Pons (tissue), 1 donor: ENCODE data around the gene PNLIPRP3.
A peak's percentile ranks its signal among the peaks of the same experiment; 100 is the strongest.

Experiments used
- DNase-seq: peaks from one replicate; pipeline ENCODE4 v3.0.0-alpha.2; 2016; ENCODE audit warnings: low spot score

Gene PNLIPRP3

DNA sequence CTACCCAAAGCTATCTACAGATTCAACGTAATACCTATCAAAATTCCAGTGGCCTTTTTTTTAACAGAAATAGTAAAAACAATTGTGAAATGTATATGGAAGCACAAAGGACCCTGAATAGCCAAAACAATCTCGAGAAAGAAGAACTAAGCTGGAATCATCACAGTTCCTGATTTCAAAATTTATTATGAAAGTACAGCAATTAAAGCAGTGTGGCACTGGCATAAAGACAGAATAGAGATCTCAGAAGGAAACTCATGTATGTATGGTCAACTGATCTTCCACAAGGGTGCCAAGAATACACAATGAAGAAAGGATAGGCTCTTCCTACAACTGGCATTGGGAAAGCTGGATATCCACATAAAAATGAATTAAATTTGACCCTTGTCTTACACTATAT, 23.2 kb downstream of the PNLIPRP3 start:
- no peak for DNase-seq

DNA sequence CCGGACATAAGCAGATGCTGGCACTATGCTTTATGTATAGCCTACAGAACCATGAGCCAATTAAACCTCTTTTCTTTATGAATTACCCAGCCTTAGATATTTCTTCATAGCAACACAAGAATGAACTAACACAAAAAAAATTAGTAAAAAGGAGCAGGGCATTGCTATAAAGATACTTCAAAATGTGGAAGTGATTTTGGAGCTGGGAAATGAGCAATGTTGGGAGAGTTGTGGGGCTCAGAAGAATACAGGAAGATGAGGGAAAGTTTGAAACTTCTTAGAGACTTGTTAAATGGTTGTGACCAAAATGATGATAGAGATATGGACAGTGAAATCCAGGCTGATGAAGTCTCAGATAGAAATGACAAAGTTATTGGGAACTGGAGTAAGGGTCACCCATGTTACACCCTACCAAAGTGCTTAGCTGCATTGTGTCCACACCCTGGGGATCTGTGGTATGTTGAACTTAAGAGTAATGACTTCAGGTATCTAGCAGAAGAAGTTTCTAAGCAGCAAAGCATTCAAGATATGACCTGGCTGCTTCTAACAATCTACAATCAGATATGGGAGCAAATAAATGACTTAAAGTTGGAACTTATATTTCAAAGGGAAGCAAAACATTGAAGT, 24.2 kb downstream of the PNLIPRP3 start:
- DNase-seq = no peak

DNA sequence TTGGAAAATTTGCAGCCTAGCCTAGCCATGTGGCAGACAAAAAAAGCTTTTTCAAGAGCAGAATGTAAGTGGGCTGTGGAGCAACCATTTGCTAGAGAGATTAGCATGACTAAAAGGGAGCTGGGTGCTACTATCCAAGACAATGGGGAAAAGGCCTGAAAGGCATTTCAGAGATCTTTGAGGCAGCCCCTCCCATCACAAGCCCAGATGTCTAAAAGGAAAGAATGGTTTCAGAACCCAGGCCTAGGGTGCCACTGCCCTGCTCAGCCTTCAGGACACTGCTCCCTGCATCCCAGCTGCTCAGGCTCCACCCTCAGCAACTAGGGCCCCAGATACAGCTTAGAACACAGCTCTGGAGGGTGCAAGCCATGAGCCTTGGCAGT, 24.7 kb downstream of the PNLIPRP3 start:
- DNase-seq = no peak

DNA sequence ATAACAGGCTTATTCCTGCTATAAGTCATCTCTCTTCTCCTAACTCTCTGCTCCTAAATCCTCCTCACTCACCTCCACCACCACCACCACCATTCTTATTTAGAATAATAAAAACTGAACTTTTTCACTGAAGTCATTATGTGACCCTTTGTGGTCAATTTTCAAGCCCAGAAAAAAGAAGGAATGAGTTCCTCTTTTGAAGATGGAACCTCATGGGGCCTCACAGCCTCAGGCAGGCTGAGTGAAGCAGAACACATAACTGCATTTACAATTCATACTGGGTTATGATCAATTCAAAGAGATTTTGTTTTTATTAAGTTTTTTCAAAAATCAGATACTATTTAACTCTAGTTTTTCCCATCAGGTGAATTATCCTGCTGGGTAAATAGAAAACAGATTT, 29.8 kb downstream of the PNLIPRP3 start:
- DNase-seq = no peak

DNA sequence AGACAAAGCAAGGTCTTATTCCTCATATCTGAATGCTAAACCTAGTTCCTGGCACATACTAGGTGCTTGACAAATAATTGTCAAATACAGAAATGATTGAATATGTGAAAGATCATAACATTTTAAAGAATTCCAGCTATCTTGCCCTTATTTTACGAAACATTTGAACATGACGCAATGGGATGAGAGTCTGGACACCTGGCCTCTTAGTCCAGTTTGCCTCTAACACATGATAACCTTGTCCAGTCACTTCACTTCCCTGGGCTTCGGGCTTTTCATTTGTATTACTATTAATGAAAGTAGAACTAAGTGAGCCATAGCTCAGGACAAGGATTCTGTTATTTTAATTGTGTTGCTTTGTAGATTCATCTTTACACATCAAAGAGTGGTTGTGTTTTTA, 32.6 kb downstream of the PNLIPRP3 start:
- no peak for DNase-seq

DNA sequence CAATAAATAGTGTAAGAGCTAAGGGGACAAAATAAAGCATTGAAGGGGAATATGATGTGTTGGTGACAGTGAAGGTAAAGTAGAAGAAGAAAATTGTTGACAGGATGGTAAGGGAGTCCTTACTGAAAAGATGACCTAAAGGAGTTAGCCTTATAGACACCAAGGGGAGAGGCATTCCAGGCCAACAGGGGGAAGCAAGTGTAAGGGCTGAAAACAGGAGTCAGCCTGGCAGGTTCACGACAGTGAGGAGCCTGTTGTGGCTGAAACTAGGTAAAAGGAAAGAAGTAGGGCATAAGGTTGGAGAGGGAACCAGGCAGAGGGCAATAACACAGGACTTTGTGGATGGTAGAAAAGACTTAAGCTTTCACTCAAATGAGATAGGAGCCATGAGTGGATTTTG, 34.0 kb downstream of the PNLIPRP3 start:
- DNase-seq = no peak

DNA sequence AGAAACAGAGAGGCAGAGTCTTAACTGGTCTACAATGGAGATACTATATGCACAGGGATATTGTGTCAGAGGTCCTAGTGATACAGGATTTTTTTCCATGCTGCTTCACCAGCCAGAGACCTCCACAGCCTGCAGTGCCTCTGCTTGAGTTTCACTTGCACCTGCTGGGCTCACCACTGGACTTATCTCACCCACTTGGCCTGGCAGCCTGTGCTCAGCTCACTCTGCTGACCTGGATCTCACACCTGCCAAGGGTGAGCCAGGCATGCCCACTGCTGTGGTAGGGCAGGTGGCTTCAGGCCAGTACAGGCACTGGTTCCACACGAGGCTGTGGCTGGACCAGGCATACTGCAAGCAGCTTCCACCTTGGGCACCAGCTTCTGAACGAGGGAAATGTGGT, 36.6 kb downstream of the PNLIPRP3 start:
- DNase-seq = no peak

DNA sequence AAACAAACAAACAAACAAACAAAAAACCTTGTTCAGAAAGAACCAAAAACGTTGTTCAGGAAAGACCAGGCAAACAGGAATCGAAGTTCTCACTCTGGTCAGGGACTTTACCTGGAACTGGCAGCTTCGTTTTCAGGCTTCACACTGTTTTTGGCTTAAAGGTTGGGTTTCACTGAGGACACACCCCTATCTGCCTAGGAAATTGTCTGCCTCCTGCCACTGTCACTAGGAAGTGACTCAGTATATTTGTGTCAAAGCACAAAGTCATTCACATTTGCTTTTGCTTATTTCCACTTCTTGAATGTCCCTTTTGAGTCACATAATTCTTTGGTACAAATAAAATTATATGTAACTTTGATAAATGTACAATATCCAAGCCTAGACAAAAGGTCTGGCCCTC, 37.9 kb downstream of the PNLIPRP3 start:
- DNase-seq = no peak

DNA sequence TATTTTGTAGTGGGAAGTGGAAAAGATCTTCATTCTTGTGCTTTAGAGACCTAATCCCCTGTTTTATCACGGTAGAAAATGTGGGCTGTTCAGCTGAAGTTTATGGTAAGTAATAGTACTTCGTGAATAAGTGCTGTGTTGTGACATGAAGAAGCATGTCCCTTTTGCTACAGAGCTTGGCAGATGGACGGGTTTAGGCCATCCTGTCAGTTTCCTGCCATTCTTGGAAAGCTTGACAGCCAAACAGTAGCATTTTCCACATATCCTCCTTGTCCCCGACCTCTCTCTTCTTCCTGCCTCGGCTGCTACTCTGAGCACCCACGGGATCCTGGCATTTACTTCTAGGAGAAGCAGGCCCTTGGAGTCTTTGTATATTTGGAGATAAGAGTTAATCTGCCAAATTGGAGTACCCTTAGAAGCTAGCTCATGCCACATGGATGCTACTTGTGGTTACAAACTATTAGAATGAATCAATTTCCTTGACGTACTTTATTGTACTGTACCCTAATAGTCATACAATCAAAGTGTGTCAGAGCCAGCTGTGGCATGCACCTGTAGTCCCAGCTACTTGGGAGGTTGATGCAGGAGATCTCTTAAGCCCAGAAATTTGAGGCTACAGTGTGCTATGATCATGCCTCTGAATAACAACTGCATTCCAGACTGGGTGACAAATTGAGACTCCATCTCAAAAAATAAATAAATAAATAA, 39.2 kb downstream of the PNLIPRP3 start:
- DNase-seq = no peak

DNA sequence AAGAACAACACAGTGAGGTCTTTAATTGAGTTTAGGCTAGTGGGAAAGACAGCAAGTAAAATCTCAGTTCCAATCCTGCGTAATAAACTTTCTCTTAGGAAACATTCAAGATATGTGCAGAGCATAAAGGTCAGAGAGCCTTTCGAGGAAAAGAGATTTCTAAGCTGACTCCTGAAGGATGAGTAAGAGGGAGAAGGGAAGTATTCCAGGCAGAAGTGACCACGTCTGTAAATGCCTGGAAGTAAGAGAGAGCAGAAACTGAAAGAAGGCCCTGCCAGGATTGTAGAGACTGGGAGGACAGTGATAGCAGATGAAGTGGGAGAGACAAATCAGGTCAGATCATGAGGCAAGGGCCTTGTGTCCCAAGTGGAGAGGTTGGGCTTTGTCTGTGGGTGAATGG, 41.8 kb downstream of the PNLIPRP3 start:
- no peak for DNase-seq

DNA sequence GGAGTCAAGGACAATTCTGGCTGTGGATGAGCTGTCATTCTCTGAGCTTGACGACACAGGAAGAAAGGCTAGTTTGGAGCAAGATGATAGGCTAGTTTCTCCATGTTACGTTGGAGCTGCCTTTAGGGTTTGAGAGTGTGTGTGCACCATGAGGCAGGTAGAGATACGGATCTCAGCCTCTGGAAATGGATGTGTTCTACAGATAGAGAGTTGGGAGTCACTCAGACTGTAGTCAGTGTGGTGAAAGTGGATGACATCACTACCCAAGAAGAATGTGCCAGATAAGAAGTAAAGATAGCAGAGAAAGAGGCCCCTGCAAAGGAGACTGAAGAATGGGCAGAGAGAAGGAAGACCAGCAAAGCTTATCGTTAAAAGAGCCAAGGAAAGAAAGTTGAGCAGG, 42.4 kb downstream of the PNLIPRP3 start:
- DNase-seq = no peak

DNA sequence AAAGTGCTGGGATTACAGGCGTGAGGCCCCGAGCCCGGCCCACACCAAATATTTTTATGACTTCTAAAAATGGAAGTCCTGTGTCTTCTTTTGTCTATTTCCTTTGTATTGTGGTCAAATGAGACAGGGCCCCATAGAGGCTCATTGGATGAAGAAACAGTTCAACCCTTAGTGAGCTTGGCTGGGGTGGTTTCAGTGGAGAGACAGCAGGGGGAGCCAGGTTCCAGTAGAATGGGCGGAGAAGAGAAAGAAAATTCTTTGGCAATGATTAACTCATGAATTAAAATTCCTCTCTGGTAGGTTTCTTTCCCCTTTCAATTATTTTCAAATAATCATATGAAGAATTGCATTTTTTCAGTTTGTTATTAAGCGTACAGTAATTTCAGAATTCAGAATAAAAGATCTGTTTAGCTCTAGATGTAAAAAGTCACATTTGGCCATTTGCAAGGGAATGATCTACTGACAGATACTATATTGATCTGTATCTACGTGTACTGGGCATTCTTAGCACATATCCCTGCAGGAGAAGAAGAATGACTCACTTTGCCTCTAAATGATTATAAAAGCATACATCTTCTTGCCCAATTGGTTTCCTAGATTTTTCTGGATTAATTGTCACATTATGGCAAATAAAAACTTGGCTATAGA, 43.2 kb downstream of the PNLIPRP3 start:
- DNase-seq = no peak

DNA sequence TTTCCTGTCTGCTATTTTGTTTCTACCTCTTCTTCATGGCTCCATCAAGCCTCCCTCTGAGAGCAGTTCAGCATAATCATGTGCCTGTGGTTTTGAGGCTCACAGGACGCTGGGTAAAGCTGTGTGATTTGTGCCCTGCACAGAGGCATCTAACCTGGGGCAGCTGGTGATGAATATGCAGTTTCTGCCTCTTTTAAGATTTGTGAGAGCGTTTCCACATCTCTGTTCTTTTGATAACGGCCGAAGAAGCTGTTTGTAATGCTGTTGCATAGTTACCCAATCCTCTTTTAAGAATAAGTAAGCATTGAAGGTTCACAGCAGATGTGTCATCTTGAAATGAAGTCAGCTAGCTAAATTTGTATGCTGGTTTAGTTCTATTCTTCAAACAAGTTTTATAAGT, 45.2 kb downstream of the PNLIPRP3 start:
- no peak for DNase-seq

DNA sequence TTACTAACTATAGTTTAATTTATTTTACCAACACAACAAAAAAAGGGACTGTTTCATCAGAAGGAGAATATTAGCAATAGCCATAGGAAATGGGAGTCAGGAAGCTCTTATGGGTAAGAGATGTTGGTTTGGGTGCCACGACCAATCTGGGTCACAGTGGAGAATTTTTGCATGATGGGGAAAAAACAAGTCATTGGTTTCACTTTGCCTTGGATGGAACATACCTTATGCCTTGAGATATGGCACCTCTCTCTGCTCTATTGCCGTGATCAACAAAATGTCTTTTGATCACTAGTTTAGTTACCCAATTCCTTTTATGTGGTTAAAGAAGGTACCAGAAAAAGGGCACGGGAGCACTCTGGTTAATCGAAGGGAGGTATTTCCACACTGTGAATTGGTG, 48.2 kb downstream of the PNLIPRP3 start:
- DNase-seq = no peak

DNA sequence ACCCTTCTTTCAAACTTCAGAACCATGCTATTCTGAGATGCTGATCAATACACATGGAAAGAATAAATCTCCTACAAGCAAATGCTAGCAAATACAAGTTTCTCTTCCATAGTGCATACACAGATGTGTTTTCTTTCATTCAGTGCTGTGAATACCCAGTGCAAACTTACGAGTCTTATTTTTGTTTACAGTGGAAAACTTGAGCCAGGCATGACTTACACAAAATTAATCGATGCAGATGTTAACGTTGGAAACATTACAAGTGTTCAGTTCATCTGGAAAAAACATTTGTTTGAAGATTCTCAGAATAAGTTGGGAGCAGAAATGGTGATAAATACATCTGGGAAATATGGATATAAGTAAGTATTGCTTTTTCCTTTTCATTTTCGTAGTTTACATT, 48.8 kb downstream of the PNLIPRP3 start:
- no peak for DNase-seq

DNA sequence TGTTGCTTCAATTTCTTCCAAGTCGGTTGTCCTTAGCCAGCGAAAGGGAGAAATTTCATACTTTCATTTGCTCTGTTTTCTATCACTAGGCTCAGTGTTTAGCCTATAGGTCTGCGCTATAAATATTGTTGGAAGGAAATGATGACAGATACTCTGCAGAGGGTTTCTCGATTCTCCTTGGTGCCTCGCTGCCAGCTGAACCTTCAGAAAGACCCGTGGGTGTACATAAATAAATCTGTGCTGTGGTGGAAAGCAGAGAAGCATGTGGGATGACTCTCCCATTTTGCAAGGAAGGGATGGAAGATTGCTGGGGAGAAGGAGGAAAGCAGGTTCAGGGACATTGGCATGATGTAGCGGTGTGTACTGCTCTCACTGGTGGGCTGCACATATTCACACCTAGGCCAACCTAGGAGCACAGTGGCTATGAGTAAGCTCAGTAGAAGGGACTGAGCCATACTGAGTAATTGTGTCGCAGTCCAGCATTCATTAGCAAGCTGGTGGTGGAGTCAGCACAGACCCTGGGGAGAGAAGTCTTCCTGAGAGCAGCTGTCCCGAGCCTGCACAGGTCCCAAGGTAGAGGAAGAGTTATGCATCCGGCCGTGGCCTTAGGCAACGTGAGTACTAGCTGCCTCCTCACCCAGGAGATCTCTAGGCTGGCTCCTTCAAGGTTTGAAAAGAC, 50.5 kb downstream of the PNLIPRP3 start:
- DNase-seq = no peak

DNA sequence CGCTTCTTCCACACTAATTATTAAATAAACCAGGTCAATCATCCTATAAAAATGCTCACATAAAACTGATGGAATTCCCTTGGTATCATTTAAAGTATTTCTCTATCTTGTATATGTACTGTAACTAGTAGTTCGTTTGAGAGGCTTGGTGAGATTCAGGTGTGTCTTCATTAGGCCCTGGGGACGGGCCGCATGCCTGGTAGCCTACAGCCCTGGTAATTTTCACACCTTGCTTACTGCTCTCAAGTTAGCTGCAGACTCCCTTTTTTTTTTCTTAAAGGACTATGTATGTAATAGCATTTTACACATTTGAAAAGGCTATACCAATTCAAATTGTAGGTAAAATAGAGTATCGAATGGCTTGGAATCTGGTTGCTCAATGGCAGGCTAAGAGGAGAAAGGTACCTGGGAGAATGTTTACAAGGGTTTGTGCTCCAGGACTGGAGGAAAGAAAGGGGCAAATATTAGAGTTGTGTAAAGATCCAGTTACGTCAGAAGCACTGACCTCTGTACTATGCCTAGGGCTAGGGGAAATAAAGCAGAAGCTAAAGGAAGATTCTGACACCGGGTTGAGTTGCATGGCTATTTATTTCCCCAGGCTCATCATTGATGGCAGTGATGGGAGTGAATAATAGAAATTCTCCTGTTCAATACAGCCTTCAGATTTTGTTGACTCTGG, 59.3 kb downstream of the PNLIPRP3 start:
- DNase-seq = no peak

DNA sequence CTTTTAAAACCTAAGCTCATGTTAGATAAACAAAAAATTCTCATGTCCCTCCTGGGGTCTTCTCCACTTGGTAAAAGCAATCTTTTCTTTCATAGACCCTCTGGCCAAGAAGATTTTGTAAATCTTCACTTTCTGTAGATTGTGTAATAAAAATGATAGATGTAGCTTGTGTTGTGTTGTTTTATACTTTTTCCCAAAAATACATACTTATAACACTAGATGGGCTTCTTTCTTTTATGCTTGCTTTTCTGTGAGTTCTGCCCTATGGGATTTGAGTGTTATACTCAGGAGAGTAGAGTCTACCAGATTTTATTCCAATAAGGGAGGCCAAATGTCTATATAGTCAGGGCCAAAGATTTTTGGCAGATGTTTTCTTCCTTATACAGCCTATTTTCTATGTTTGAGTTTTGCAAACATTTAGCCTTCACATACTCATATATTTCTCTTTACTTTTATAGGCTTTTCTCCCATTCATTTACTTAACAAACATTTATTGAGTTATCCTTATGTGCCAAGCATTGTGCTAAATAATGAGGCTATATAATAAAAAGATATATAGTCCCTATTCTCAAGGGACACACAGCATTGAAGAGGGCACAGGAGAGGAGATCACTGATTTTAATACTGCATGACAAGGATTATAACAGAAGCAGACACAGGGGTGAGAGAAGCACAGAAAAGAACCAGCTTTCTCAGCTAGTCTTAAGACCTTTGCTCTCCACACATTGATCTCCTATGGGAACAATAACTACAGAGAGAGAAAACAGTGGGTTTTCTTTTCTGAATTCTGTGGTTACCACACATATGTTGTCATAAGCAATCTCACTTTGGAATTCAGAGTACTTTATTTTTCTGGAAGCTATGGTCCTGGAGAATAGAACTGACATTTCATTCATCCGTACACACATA, 60.1 kb downstream of the PNLIPRP3 start:
- DNase-seq = no peak

DNA sequence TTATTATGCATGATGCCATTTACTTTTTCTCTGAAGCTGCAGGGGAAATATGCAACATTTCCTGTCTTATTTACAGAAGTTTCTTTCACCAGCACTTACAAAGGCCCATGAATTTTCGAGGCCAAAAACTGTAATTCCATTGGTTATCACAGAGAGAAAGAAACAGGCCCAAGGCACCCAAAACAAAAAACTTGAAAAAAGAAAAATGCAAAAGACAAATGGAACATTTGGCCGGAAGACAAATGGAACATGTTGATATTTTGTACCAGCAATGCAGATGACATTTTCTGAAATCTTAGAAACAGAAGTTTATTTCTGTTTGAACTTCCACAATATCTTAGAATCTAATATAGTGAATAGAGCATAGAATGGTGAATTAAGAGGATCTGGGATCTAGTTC, 61.8 kb downstream of the PNLIPRP3 start:
- DNase-seq = no peak

DNA sequence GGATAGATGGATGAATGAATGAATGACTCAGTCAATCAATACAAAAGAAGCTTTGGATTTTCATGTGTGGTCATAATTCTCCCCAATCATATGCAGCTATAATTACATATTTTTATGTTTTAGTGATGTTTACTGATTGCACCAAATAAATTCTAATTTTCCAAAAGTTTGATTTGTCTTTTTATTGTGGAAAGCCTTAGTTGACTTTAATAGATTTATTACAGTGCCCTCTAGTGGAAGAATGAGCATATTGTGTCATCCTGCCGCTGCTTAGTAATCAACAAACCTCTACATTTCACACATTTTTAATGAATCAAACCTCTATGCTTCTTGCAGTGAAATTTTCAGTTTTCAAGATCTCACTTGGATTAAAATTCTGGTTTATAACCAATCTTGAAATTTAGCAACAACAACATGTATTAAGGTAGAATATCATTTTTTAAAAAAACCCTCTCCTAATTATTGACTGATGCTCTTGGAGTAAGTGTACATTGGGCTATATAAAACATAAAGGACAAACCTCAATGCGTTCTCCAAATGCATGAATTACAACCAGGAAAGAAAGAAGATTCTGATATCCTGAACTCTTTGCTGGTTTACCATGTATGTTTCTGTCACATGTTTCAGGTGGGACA, 62.5 kb downstream of the PNLIPRP3 start:
- DNase-seq = peak; percentile 12

DNA sequence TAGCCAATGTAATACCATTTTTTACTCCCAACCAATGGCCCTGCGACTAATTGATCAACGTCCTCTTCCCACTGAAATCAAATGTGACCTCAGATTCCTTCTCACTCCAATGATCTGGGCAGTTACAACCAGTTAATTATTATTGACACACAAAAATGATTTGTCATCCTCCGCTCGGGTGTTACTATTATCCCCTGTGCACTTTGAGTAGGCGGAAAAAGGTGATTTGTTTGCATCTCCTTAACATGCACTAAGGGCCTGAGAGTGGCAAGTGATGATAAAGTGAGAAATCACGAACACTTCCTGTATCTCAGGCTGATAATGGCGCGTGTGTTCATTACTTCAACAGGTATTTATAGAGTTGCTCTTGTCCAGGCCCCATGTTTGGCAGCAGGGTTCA, 77.1 kb downstream of the PNLIPRP3 start:
- no peak for DNase-seq
